ENCODE measurements around the gene IDH3A.

The IDH3A gene

GRCh38 chr15:78149068-78149804 lies at the start of gene IDH3A:
Gene IDH3A (plus strand): TSS chr15:78149362. CDS start chr15:78149404, 42 bp downstream.
- peaks cover 41% of the 10 kb centered on the region for H3K4me1 Mint-ChIP-seq
- peak within 1 kb of the TSS; percentile 92 for H3K27ac Mint-ChIP-seq
- DNase-seq (ENCODE audit: low spot score in 2 of 2) = peak; percentile 99
- peak within 1 kb of the TSS; percentile 82 for H3K4me3 Mint-ChIP-seq
- H3K36me3 Mint-ChIP-seq = peaks cover 28% of the 10 kb centered on the region
- peak; percentile 94 for ATAC-seq
- no peaks in the 10 kb centered on the region for H3K9me3 Mint-ChIP-seq

- Mint-ChIP-seq H3K4me1 (peaks cover 37% of the 10 kb centered on the region), H3K9me3 (no peaks in the 10 kb centered on the region), H3K27ac (peak overlapping the region; percentile 94), H3K4me3 (no peak overlapping the region), H3K36me3 (peaks cover 2% of the 10 kb centered on the region)
- DNase-seq (ENCODE audit: low spot score in 2 of 2) (no peak), ATAC-seq (no peak)
Observed at GRCh38 chr15:78100886-78101285, 48.3 kb upstream of the IDH3A start.

- ATAC-seq (no peak), DNase-seq (ENCODE audit: low spot score in 2 of 2) (no peak)
- Mint-ChIP-seq H3K4me1 (peaks cover 44% of the 10 kb centered on the region), H3K27ac (peak overlapping the region; percentile 94), H3K9me3 (no peaks in the 10 kb centered on the region), H3K4me3 (no peak overlapping the region), H3K36me3 (peaks cover 6% of the 10 kb centered on the region)
Observed at GRCh38 chr15:78101423-78102105, 47.6 kb upstream of the IDH3A start.

- Mint-ChIP-seq H3K4me3 (no peak overlapping the region), H3K27ac (peak overlapping the region; percentile 94)
Observed at GRCh38 chr15:78102211-78102610, 47.0 kb upstream of the IDH3A start.

GRCh38 chr15:78102741-78103140 lies 46.4 kb upstream of the IDH3A start:
- DNase-seq (ENCODE audit: low spot score in 2 of 2) (no peak), ATAC-seq (no peak)
- H3K4me1 Mint-ChIP-seq = peaks cover 49% of the 10 kb centered on the region

More at GRCh38 chr15:78102211-78102610, 47.0 kb upstream of the IDH3A start:
- no peak for DNase-seq (ENCODE audit: low spot score in 2 of 2)
- no peaks in the 10 kb centered on the region for H3K9me3 Mint-ChIP-seq
- ATAC-seq = no peak
- peaks cover 49% of the 10 kb centered on the region for H3K4me1 Mint-ChIP-seq
- H3K36me3 Mint-ChIP-seq = peaks cover 6% of the 10 kb centered on the region

GRCh38 chr15:78103406-78104118 lies 45.6 kb upstream of the IDH3A start:
- Mint-ChIP-seq H3K9me3 (no peaks in the 10 kb centered on the region), H3K4me1 (peaks cover 56% of the 10 kb centered on the region), H3K27ac (peak overlapping the region; percentile 94), H3K36me3 (peaks cover 6% of the 10 kb centered on the region), H3K4me3 (peak overlapping the region; percentile 62)
- ATAC-seq (peak; percentile 92), DNase-seq (ENCODE audit: low spot score in 2 of 2) (peak; percentile 56 to 84)

More at GRCh38 chr15:78102741-78103140, 46.4 kb upstream of the IDH3A start:
- Mint-ChIP-seq H3K9me3 (no peaks in the 10 kb centered on the region), H3K4me3 (peak overlapping the region; percentile 62), H3K27ac (peak overlapping the region; percentile 94), H3K36me3 (peaks cover 6% of the 10 kb centered on the region)

GRCh38 chr15:78104119-78104479 lies 45.1 kb upstream of the IDH3A start:
- Mint-ChIP-seq H3K4me3 (peak overlapping the region; percentile 62), H3K27ac (peak overlapping the region; percentile 94), H3K9me3 (no peaks in the 10 kb centered on the region), H3K4me1 (peaks cover 60% of the 10 kb centered on the region), H3K36me3 (peaks cover 6% of the 10 kb centered on the region)
- ATAC-seq (peak; percentile 11), DNase-seq (ENCODE audit: low spot score in 2 of 2) (no peak)

GRCh38 chr15:78104566-78105475 lies 44.3 kb upstream of the IDH3A start:
- Mint-ChIP-seq H3K4me3 (peak overlapping the region; percentile 62), H3K36me3 (peaks cover 6% of the 10 kb centered on the region), H3K27ac (peak overlapping the region; percentile 94), H3K9me3 (no peaks in the 10 kb centered on the region), H3K4me1 (peaks cover 60% of the 10 kb centered on the region)
- ATAC-seq (no peak), DNase-seq (ENCODE audit: low spot score in 2 of 2) (no peak)

- Mint-ChIP-seq H3K27ac (peak overlapping the region; percentile 60), H3K4me1 (peaks cover 60% of the 10 kb centered on the region), H3K36me3 (peaks cover 6% of the 10 kb centered on the region), H3K4me3 (peak overlapping the region; percentile 62), H3K9me3 (no peaks in the 10 kb centered on the region)
- DNase-seq (ENCODE audit: low spot score in 2 of 2) (no peak), ATAC-seq (peak; percentile 6)
Observed at GRCh38 chr15:78105476-78106241, 43.5 kb upstream of the IDH3A start.

- DNase-seq (ENCODE audit: low spot score in 2 of 2) (no peak), ATAC-seq (no peak)
- Mint-ChIP-seq H3K36me3 (peaks cover 6% of the 10 kb centered on the region), H3K4me3 (no peak overlapping the region), H3K27ac (no peak overlapping the region), H3K4me1 (peaks cover 57% of the 10 kb centered on the region), H3K9me3 (no peaks in the 10 kb centered on the region)
Observed at GRCh38 chr15:78107471-78107870, 41.7 kb upstream of the IDH3A start.

GRCh38 chr15:78108300-78109084 lies 40.7 kb upstream of the IDH3A start:
- peaks cover 47% of the 10 kb centered on the region for H3K4me1 Mint-ChIP-seq
- no peak overlapping the region for H3K4me3 Mint-ChIP-seq
- peak overlapping the region; percentile 74 for H3K27ac Mint-ChIP-seq
- H3K9me3 Mint-ChIP-seq = no peaks in the 10 kb centered on the region
- peaks cover 6% of the 10 kb centered on the region for H3K36me3 Mint-ChIP-seq
- ATAC-seq (peak; percentile 84), DNase-seq (ENCODE audit: low spot score in 2 of 2) (peak; percentile 74 to 87)

GRCh38 chr15:78109156-78109555 lies 40.0 kb upstream of the IDH3A start:
- Mint-ChIP-seq H3K36me3 (peaks cover 6% of the 10 kb centered on the region), H3K4me1 (peaks cover 40% of the 10 kb centered on the region), H3K4me3 (no peak overlapping the region), H3K9me3 (no peaks in the 10 kb centered on the region), H3K27ac (peak overlapping the region; percentile 74)
- DNase-seq (ENCODE audit: low spot score in 2 of 2) = no peak
- no peak for ATAC-seq

GRCh38 chr15:78110096-78110495 lies 39.1 kb upstream of the IDH3A start:
- no peak overlapping the region for H3K27ac Mint-ChIP-seq
- DNase-seq (ENCODE audit: low spot score in 2 of 2) (no peak), ATAC-seq (no peak)
- no peaks in the 10 kb centered on the region for H3K9me3 Mint-ChIP-seq
- H3K4me3 Mint-ChIP-seq = no peak overlapping the region
- H3K4me1 Mint-ChIP-seq = peaks cover 31% of the 10 kb centered on the region
- H3K36me3 Mint-ChIP-seq = peaks cover 6% of the 10 kb centered on the region

Data from stimulated activated effector memory CD8-positive, alpha-beta T cell treated with anti-CD3 and anti-CD28 coated beads, Interleukin-12 subunit alpha, Interleukin-12 subunit beta, amount 100 ng/mL, for 72 hours (primary cell).